Prostate gland (tissue), 2 donors: ENCODE measurements around the gene FRMD4B. TPM values are rescaled to one million over a fixed set of nuclear protein-coding genes. Genes with fewer than 3 reads are reported as not detected.

Experiments
- DNase-seq: peaks from one replicate; pipeline ENCODE4 v3.0.0-alpha.2; 2019; ENCODE audit warnings: low spot score
- H3K27ac ChIP-seq, 2 donors: fragments of 200-600 bp; sonication (generic); 2 replicates each; pipeline ENCODE4 v1.5.1; 2017 to 2019
- H3K27me3 ChIP-seq: fragments of 200-600 bp; sonication (generic); replicated peaks from 2 replicates; pipeline ENCODE4 v1.5.1; 2019; ENCODE audit not compliant: insufficient read depth
- H3K36me3 ChIP-seq, 2 donors: fragments of 200-600 bp; sonication (generic); 1 replicate in 1 of 2; 2 replicates in 1 of 2; pipeline versions ENCODE4 v1.5.1 to v1.8.1; 2017 to 2019
- H3K4me1 ChIP-seq: fragments of 200-600 bp; sonication (generic); replicated peaks from 2 replicates; pipeline ENCODE4 v1.5.1; 2019
- H3K4me3 ChIP-seq, 2 donors: fragments of 200-600 bp; sonication (generic); 2 replicates each; pipeline ENCODE4 v1.5.1; 2017 to 2019
- H3K9me3 ChIP-seq: fragments of 200-600 bp; sonication (generic); 2 replicates; pipeline ENCODE4 v1.5.1; 2017
- CTCF ChIP-seq, 4 experiments: fragments of 200-600 bp in 2 of 4; fragments of 450-650 bp in 2 of 4; sonication (generic) in 2 of 4; IDR thresholded peaks; 1 replicate in 3 of 4; 2 replicates in 1 of 4; pipeline ENCODE4 v1.5.1; 2016 to 2019; ENCODE audit warnings: antibody characterized with exemption in 4 of 4, mild to moderate bottlenecking in 2 of 4, moderate library complexity in 2 of 4
- POLR2A ChIP-seq: fragments of 450-650 bp; IDR thresholded peaks from one replicate; pipeline ENCODE4 v1.6.1; 2016; ENCODE audit warnings: antibody characterized with exemption, mild to moderate bottlenecking
- POLR2AphosphoS5 ChIP-seq: sonication (generic); formaldehyde crosslinking; IDR thresholded peaks from one replicate; pipeline ENCODE4 v1.6.1; 2017; ENCODE audit warnings: antibody characterized with exemption
- WGBS: methylation state at CpG from one replicate; pipeline ENCODE4 v1.1.5; 2018; 5-methylcytosine and 5-hydroxymethylcytosine counted together
- intact Hi-C: fragments of 100-400 bp; cut with DNase I; formaldehyde crosslinking; loops from one replicate; pipeline ENCODE4 v1.14.2; 2022
- total RNA-seq, 2 donors: library from RNA; depleted of rRNA; stranded (reverse); fragments of >200 nt; gene quantifications; one replicate each; pipeline ENCODE4 v1.1.0, GENCODE V29; 2016

FRMD4B gene
- total RNA-seq, 2 donors from 2014 or later: 31.0 to 41.4 TPM

- H3K27me3 ChIP-seq: no peaks in the 10 kb centered on the region
- H3K27ac ChIP-seq: peak overlapping the region; percentile 76 to 81
- DNase-seq: no peak
- H3K9me3 ChIP-seq: no peaks in the 10 kb centered on the region
- TF ChIP-seq CTCF (IDR thresholded peaks at IDR 0.05): no peak
- TF ChIP-seq POLR2AphosphoS5: no peak
- TF ChIP-seq POLR2A: no peak
- H3K4me1 ChIP-seq: no peaks in the 10 kb centered on the region
- peak overlapping the region; percentile 29 to 44 for H3K4me3 ChIP-seq
- WGBS: 66% methylated on average over 6 of the region's 6 CpGs
- no peaks in the 10 kb centered on the region for H3K36me3 ChIP-seq
- intact Hi-C loops: no loop called here
Measured at GRCh38 chr3:69199942-69200341, 185.9 kb downstream of the FRMD4B start.

GRCh38 chr3:69197922-69198530 is 187.9 kb downstream of the FRMD4B start:
- H3K36me3 ChIP-seq: no peaks in the 10 kb centered on the region
- peak overlapping the region in 1 of 2 donors; percentile 44 for H3K4me3 ChIP-seq
- no peaks in the 10 kb centered on the region for H3K27me3 ChIP-seq
- no peaks in the 10 kb centered on the region for H3K4me1 ChIP-seq
- no peak for DNase-seq
- intact Hi-C loops: no loop called here
- 94% methylated on average over 8 of the region's 8 CpGs for WGBS
- H3K9me3 ChIP-seq: no peaks in the 10 kb centered on the region
- no peak for TF ChIP-seq POLR2A
- no peak for TF ChIP-seq POLR2AphosphoS5
- no peak for TF ChIP-seq CTCF (IDR thresholded peaks at IDR 0.05)
- peak overlapping the region in 1 of 2 donors; percentile 37 for H3K27ac ChIP-seq

GRCh38 chr3:69197455-69197854 is 188.4 kb downstream of the FRMD4B start:
- no peaks in the 10 kb centered on the region for H3K36me3 ChIP-seq
- DNase-seq: no peak
- H3K4me1 ChIP-seq: no peaks in the 10 kb centered on the region
- intact Hi-C loops: no loop called here
- WGBS: 74% methylated on average over 6 of the region's 6 CpGs
- H3K4me3 ChIP-seq: no peak overlapping the region
- H3K27me3 ChIP-seq: no peaks in the 10 kb centered on the region
- no peak for TF ChIP-seq POLR2A
- TF ChIP-seq CTCF (IDR thresholded peaks at IDR 0.05): no peak
- no peak for TF ChIP-seq POLR2AphosphoS5
- H3K9me3 ChIP-seq: no peaks in the 10 kb centered on the region
- H3K27ac ChIP-seq: no peak overlapping the region

- no peak for DNase-seq
- no peak for TF ChIP-seq POLR2A
- TF ChIP-seq CTCF (IDR thresholded peaks at IDR 0.05): no peak
- no peak for TF ChIP-seq POLR2AphosphoS5
- 85% methylated on average over 3 of the region's 3 CpGs for WGBS
- no peaks in the 10 kb centered on the region for H3K4me1 ChIP-seq
- H3K9me3 ChIP-seq: no peaks in the 10 kb centered on the region
- intact Hi-C loops: no loop called here
- no peaks in the 10 kb centered on the region for H3K36me3 ChIP-seq
- H3K27me3 ChIP-seq: no peaks in the 10 kb centered on the region
- H3K27ac ChIP-seq: no peak overlapping the region
- no peak overlapping the region for H3K4me3 ChIP-seq
Measured at GRCh38 chr3:69196876-69197275, 189.0 kb downstream of the FRMD4B start.

- Histone ChIP-seq H3K36me3 (no peaks in the 10 kb centered on the region), H3K4me1 (no peaks in the 10 kb centered on the region), H3K4me3 (no peak overlapping the region), H3K9me3 (no peaks in the 10 kb centered on the region), H3K27ac (peak overlapping the region in 1 of 2 donors; percentile 5), H3K27me3 (no peaks in the 10 kb centered on the region)
- TF ChIP-seq POLR2A (no peak), POLR2AphosphoS5 (no peak), CTCF (IDR thresholded peaks at IDR 0.05) (no peak)
- intact Hi-C loops: no loop called here
- WGBS: 70% methylated on average over 7 of the region's 7 CpGs
- no peak for DNase-seq
Measured at GRCh38 chr3:69194431-69195165, 191.3 kb downstream of the FRMD4B start.
